Measurements from ENCODE around the gene SMCO3. TPM values are rescaled to one million over a fixed set of nuclear protein-coding genes. Genes with fewer than 3 reads are reported as not detected.

The SMCO3 gene
- polyA plus RNA-seq, 3 donors = 0.12 to 1.1 TPM; not detected in 1

GRCh38 chr12:14781563-14781962 is 32.4 kb downstream of the SMCO3 start:
- H3K27ac ChIP-seq (ENCODE audit: low read depth, low read length) = no peak overlapping the region
- WGBS, 3 donors = 59 to 81% (median 75%) methylated on average over 2 of the region's 2 CpGs

- no peak overlapping the region for H3K27ac ChIP-seq (ENCODE audit: low read depth, low read length)
- WGBS, 3 donors = 72 to 88% (median 84%) methylated on average over 3 of the region's 3 CpGs
Measured at GRCh38 chr12:14780859-14781258, 33.1 kb downstream of the SMCO3 start.

- WGBS, 3 donors = 86 to 90% (median 86%) methylated on average over 2 of the region's 2 CpGs
- no peak overlapping the region for H3K27ac ChIP-seq (ENCODE audit: low read depth, low read length)
Measured at GRCh38 chr12:14779834-14780233, 34.1 kb downstream of the SMCO3 start.

- H3K27ac ChIP-seq (ENCODE audit: low read depth, low read length) = no peak overlapping the region
- WGBS, 3 donors = 31 to 67% (median 61%) methylated on average over 3 of the region's 3 CpGs
Measured at GRCh38 chr12:14777271-14777670, 36.7 kb downstream of the SMCO3 start.

- no peak overlapping the region for H3K27ac ChIP-seq (ENCODE audit: low read depth, low read length)
- WGBS, 3 donors = 41 to 90% (median 85%) methylated on average over 5 of the region's 5 CpGs
Measured at GRCh38 chr12:14776236-14776961, 37.6 kb downstream of the SMCO3 start.

- H3K27ac ChIP-seq (ENCODE audit: low read depth, low read length) = no peak overlapping the region
- WGBS, 3 donors = 29 to 49% (median 41%) methylated on average over 1 of the region's 1 CpG
Measured at GRCh38 chr12:14775636-14775980, 38.4 kb downstream of the SMCO3 start.

- peak overlapping the region; percentile 92 for H3K27ac ChIP-seq (ENCODE audit: low read depth, low read length)
- 3 to 6% (median 3%) methylated on average over 34 of the region's 34 CpGs for WGBS, 3 donors
Measured at GRCh38 chr12:14774906-14775635, 38.9 kb downstream of the SMCO3 start.

GRCh38 chr12:14774074-14774905 is 39.7 kb downstream of the SMCO3 start:
- WGBS, 3 donors = 0 to 1% (median 0%) methylated on average over 67 of the region's 67 CpGs

GRCh38 chr12:14773685-14774073 is 40.3 kb downstream of the SMCO3 start:
- WGBS, 3 donors = 13 to 23% (median 15%) methylated on average over 16 of the region's 16 CpGs
- no peak overlapping the region for H3K27ac ChIP-seq (ENCODE audit: low read depth, low read length)

More at GRCh38 chr12:14774074-14774905, 39.7 kb downstream of the SMCO3 start:
- H3K27ac ChIP-seq (ENCODE audit: low read depth, low read length) = peak overlapping the region; percentile 92

- H3K27ac ChIP-seq (ENCODE audit: low read depth, low read length) = no peak overlapping the region
- WGBS, 3 donors = 89 to 97% (median 95%) methylated on average over 5 of the region's 5 CpGs
Measured at GRCh38 chr12:14772946-14773345, 41.0 kb downstream of the SMCO3 start.

GRCh38 chr12:14771651-14772137 is 42.3 kb downstream of the SMCO3 start:
- no peak overlapping the region for H3K27ac ChIP-seq (ENCODE audit: low read depth, low read length)
- WGBS, 3 donors = 22 to 30% (median 23%) methylated on average over 6 of the region's 6 CpGs

- WGBS, 3 donors = 0% methylated on average over 56 of the region's 56 CpGs
- H3K27ac ChIP-seq (ENCODE audit: low read depth, low read length) = peak overlapping the region; percentile 53
Measured at GRCh38 chr12:14770496-14771461, 43.2 kb downstream of the SMCO3 start.

GRCh38 chr12:14769969-14770495 is 44.0 kb downstream of the SMCO3 start:
- 0 to 1% (median 0%) methylated on average over 38 of the region's 38 CpGs for WGBS, 3 donors
- H3K27ac ChIP-seq (ENCODE audit: low read depth, low read length) = peak overlapping the region; percentile 13

- H3K27ac ChIP-seq (ENCODE audit: low read depth, low read length) = no peak overlapping the region
- 1 to 9% (median 3%) methylated on average over 26 of the region's 26 CpGs for WGBS, 3 donors
Measured at GRCh38 chr12:14769466-14769968, 44.5 kb downstream of the SMCO3 start.

GRCh38 chr12:14768823-14769405 is 45.1 kb downstream of the SMCO3 start:
- WGBS, 3 donors = 18 to 60% (median 47%) methylated on average over 15 to 16 of the region's 16 CpGs
- no peak overlapping the region for H3K27ac ChIP-seq (ENCODE audit: low read depth, low read length)

GRCh38 chr12:14767617-14768016 is 46.4 kb downstream of the SMCO3 start:
- H3K27ac ChIP-seq (ENCODE audit: low read depth, low read length) = no peak overlapping the region
- 57 to 88% (median 88%) methylated on average over 1 of the region's 1 CpG for WGBS, 3 donors

GRCh38 chr12:14766649-14767215 is 47.2 kb downstream of the SMCO3 start:
- no peak overlapping the region for H3K27ac ChIP-seq (ENCODE audit: low read depth, low read length)
- 81 to 89% (median 83%) methylated on average over 3 of the region's 3 CpGs for WGBS, 3 donors
